Stimulated activated CD8-positive, alpha-beta memory T cell treated with anti-CD3 and anti-CD28 coated beads, Interleukin-2, amount 100 ng/mL, for 1 hour (primary cell): ENCODE measurements around the gene NFAT5.

Source experiments
- DNase-seq, 2 donors: peaks; one replicate each; pipeline ENCODE4 v3.0.0-alpha.2; 2020; ENCODE audit warnings: low read depth in 2 of 2

The NFAT5 gene

DNA sequence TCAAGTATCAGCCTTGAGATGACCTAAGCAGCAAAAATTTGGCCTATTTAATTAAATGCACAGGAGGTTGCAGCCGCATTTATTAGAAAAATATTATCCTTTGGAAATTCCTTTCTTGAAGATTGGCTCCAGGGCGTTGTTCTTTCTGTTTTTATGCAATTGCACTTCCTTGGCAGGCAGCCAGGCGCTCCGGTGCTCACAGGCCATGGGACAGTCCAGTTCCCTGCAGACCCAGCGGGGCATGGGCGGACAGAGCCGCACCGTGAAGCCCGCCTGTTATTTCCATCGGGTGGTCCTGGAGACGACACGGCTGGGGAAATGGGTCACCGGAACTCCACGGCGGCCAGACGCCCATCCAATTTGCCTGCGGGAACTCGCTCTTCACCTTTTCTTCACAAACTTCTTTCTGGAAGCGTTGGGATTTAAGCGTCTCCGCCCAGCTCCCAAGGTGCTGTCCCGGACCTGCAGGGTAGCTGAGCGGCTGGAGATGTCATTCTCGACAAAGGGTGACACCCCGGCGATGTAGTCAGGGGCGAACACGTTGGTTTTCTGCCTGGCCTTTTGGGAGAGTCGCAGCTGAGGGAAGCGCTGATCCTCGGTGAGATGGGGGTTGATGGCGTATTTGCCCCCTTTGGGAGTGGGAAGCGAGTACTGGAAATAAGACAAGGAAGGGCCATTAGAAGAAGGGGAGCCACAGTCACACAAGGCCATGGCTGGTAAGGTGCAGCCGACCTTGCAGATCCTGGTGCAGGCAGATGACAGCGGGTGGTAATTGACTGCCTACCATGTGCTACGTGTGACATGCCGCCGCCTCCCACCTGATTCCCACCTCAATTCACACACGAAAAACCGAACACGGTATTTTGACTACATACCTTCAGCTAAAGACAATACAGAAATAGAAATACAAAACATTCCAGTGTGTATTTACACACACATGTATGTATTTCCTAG lies 176.5 kb downstream of the NFAT5 start:
- DNase-seq: no peak

GRCh38 chr16:69744363-69745231 lies 178.8 kb downstream of the NFAT5 start:
- DNase-seq: no peak

DNA sequence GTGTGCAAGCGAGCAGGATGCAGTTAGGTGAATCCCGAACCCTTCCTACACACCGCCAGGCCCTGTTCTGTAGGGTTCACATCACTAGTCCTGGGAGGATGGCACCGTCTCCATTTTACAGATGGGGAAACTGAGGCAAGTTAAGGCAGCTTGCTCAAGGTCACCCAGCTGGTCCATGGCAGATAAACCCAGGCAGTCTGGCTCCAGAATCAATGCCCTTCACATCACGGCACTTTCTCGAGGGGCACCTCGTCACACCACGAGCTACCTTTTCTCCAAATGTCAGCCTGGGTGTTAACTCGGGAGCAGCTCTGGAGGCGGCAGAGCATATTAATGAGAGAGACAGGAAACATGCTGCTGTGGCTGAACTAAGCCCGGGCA lies 179.5 kb downstream of the NFAT5 start:
- DNase-seq: no peak

GRCh38 chr16:69745959-69746358 lies 180.2 kb downstream of the NFAT5 start:
- DNase-seq: no peak

DNA sequence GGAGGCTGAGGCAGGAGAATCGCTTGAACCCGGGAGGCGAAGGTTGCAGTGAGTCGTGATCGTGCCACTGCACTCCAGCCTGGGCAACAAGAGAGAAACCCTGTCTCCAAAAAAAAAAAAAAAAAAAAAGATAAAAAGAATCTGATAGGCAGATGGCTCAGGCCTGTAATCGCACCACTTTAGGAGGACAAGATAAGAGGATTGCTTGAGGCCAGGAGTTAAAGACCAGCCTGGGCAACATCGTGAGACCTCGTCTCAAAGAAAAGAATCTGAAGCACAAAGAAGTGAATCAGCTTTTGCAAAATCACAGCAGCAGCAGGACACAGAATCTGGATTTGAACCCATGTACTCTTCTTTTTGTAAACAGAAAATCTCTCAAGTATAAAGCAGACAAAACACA lies 181.3 kb downstream of the NFAT5 start:
- no peak for DNase-seq

DNA sequence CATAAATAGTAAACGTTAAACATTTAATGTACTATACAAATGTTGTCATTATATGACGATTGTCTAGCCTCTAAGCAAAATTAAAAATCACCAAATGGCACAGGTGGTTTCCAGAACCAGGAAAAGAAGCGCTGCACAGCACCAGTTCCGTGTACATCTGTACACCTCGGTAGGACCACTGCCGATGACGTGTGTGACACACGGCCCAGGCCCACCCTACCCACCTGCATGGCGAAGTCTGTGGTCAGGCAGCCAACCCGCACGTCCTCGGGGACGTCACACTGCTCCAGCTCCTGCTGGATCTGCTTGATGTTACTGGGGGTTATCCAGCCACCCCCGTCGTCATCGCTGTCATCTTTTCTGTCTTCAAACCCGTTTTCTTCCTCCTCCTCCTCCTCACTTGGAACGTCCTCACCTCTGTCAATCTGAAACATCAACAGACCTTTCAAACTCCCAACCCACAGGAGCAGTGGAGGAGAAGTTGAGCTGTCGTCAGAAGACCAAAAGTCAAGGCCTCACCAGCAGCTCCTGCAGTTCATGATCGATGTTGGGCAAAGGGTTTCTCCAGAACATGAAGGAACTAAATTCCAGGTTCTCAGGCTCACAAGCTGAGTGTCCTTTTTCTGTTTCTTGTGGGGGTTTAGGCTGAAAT lies 183.1 kb downstream of the NFAT5 start:
- DNase-seq: no peak

- no peak for DNase-seq
Observed at GRCh38 chr16:69754143-69754468, 188.3 kb downstream of the NFAT5 start.
